GM04503 (cell line): ENCODE data around the gene ATXN1L.
"Not testable (repeated sequence)": the region's sequence is repeated elsewhere in the genome, so short reads cannot be mapped to it uniquely, and the experiment has no call there.

Experiments used
- DNase-seq: peaks from one replicate; pipeline ENCODE4 v3.0.0-alpha.2; 2012; ENCODE audit warnings: low read depth

Gene ATXN1L, protein sequence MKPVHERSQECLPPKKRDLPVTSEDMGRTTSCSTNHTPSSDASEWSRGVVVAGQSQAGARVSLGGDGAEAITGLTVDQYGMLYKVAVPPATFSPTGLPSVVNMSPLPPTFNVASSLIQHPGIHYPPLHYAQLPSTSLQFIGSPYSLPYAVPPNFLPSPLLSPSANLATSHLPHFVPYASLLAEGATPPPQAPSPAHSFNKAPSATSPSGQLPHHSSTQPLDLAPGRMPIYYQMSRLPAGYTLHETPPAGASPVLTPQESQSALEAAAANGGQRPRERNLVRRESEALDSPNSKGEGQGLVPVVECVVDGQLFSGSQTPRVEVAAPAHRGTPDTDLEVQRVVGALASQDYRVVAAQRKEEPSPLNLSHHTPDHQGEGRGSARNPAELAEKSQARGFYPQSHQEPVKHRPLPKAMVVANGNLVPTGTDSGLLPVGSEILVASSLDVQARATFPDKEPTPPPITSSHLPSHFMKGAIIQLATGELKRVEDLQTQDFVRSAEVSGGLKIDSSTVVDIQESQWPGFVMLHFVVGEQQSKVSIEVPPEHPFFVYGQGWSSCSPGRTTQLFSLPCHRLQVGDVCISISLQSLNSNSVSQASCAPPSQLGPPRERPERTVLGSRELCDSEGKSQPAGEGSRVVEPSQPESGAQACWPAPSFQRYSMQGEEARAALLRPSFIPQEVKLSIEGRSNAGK

GRCh38 chr16:71845639-71846430 is at the start of gene ATXN1L:
TSS of gene ATXN1L (plus strand) at chr16:71845976. CDS start at chr16:71849741, 3,765 bp downstream.
- peak; percentile 60 for DNase-seq

DNA sequence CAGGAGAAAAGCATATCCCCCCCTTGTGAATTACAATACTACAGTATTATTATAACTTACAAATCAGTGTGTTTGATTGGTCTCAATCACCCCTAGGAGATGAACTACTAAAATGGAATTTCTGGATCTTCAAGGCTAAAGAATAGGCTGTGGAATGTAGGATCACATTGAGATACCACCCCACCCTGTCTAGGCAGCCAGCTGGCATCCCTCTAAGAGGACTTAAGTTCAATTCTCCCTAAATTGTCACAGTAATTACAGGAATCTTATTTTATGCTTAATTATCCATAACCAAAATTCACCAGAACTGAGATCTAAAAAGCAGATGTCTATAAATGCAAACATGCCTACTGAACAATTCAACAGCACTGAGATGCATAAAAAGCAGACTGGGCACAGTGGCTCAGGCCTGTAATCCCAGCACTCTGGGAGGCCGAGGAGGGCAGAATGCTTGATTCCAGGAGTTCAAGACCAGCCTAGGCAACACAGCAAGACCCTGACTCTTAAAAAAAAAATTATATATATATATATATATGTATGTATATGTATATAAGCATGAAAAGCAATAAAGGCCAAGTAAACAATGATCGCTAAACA is 49.2 kb upstream of the ATXN1L start:
- DNase-seq = no peak

DNA sequence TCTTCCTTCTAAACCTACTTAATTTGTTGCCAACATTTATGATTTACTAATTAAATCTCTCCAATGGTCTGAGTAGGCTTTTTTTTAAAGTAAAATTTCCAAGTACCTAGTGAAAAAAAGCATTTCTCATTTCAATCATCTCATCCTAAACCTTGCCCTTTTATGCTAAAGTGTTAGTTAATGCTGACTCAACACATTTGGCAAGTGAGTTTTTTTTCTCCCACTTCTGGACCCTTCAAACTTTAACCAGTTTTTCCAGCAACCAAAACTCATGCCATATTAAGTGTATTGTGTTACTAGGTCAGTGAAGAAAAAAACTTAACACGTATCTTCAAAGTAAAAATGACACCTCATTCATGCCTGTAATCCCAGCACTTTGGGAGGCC is 42.5 kb upstream of the ATXN1L start:
- no peak for DNase-seq

GRCh38 chr16:71807905-71808592 is 37.7 kb upstream of the ATXN1L start:
- DNase-seq = no peak

- DNase-seq = peak; percentile 90
Observed at GRCh38 chr16:71808593-71809459, 37.0 kb upstream of the ATXN1L start, which contains the start of gene AP1G1. TSS of gene AP1G1 (minus strand) at chr16:71808834. CDS start at chr16:71789479, 19,355 bp downstream.

DNA sequence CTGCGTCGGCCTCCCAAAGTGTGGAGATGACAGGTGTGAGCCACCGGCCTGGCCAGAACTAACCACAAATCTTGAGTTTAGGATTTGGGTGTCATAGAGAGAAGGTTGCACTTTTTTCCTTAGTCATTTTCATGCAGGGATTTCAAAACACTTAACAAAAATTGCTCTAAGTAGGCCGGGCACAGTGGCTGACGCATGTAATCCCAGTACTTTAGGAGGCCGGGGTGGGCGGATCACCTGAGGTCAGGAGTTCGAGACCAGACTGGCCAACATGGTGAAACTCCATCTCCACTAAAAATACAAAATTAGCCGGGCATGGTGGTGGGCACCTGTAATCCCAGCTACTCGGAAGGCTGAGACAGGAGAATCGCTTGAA is 35.6 kb upstream of the ATXN1L start:
- DNase-seq = not testable (repeated sequence)

DNA sequence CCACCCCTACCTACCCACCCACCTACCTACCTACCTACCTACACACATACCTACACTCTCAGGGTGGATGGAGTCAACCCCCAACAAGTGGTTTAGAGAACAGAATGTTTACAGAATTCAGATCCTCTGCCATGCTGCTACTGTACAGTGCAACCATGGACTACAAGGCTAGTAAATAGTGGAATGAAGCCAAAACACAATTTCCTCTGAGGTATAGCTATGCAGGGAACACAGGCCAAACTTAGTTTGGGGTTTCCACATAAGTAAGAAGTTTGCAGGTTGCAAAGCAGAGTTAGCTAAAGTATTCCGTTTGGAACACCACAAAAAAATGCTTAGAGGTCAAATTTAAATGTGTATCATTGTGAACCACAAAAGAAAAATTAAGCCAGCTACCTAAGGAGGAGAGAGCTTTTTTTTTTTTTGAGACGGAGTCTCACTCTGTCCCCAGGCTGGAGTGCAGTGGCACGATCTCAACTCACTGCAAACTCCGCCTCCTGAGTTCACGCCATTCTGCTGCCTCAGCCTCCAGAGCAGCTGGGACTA is 34.4 kb upstream of the ATXN1L start:
- DNase-seq = no peak

DNA sequence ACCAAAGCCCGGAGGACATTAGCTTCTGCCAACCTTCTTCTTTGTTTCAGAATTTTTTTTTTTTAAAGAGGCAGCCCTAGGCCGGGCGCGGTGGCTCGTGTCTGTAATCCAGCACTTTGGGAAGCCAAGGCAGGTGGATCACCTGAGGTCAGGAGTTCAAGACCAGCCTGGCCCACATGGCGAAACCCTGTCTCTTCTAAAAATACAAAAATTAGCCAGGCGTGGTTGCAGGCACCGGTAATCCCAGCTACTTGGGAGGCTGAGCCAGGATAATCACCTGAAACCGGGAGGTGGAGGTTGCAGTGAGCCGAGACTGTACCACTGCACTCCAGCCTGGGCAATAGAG is 28.6 kb upstream of the ATXN1L start:
- not testable (repeated sequence) for DNase-seq

DNA sequence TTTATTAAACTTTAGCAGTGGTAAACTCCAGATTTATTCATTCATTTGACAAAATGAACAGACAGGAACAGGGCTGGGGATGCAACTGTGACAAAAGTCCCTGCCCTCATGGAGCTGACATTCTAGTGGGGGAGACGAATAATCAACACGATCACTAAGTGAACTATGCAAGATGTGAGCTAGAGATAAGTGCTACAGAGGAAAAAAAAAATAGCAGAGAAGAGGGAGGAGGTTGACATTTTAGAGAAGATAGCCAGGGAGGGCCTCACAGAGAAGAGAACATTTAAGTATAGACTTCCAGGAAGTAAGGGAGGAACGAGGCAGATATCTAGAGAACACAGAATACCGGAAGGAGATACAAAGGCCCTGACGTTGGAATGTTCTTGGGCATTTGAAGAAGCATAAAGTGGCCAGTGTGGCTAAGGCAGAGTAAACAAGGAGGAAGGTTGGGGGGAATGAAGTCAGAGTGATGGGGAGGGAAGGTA is 19.2 kb upstream of the ATXN1L start:
- DNase-seq = no peak

DNA sequence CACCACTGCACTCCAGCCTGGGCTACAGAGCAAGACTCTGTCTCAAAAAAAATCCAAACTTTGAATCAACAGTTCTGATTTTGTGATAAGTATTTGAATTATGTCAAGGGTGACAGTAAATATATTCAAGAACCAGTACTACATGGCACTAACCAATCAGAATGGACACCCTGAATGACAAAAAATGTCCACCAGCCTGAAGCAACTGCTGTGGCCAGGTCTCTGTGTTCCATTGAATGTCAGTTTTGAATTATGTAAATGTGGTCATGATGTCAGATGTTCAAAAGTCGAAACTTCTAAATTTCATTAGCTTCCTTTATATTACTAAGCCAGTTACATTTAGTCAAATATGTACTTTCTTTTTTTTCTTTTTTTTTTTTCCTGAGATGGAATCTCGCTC is 15.4 kb upstream of the ATXN1L start:
- DNase-seq = no peak

- not testable (repeated sequence) for DNase-seq
Observed at GRCh38 chr16:71831698-71832097, 14.1 kb upstream of the ATXN1L start.

GRCh38 chr16:71832112-71832511 is 13.7 kb upstream of the ATXN1L start:
- DNase-seq = not testable (repeated sequence)

- DNase-seq = no peak
Observed at GRCh38 chr16:71834291-71834690, 11.5 kb upstream of the ATXN1L start.

- no peak for DNase-seq
Observed at GRCh38 chr16:71837150-71837549, 8.6 kb upstream of the ATXN1L start.

GRCh38 chr16:71840052-71840451 is 5.7 kb upstream of the ATXN1L start:
- peak; percentile 68 for DNase-seq

- DNase-seq = no peak
Observed at GRCh38 chr16:71843572-71843971, 2.2 kb upstream of the ATXN1L start.

DNA sequence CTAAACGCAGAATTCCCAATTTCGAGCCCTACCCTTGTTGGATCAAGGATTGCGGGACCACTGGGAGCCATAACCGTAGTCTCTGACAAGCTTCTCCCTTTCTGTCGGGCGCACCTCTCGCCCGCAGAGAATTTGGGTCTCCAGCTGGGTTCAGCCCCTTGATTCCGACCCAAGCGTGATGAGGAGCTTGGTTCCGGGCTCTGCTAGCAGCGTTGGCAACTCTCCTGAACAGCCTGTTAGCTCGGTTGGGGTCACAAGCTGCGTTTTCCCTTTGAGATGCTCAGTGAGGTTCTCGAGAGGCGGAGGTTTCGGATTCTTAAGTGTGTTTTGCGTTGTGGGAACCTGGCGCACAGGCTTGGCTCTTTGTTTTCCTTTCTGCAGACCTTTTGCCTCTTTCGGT is 655 bp downstream of the ATXN1L start:
- no peak for DNase-seq

- DNase-seq = no peak
Observed at GRCh38 chr16:71847096-71847495, 1.3 kb downstream of the ATXN1L start.

- DNase-seq = no peak
Observed at GRCh38 chr16:71848622-71849021, 2.8 kb downstream of the ATXN1L start.

GRCh38 chr16:71851746-71852145 is 6.0 kb downstream of the ATXN1L start:
- DNase-seq = no peak
